HEK293T (cell line): ENCODE data around the gene MED15.

Experiments used
- BHLHE40 ChIP-seq: fragments of 450-650 bp; IDR thresholded peaks from 2 replicates; pipeline ENCODE4 v1.6.1; 2016; ENCODE audit warnings: mild to moderate bottlenecking, moderate library complexity, borderline replicate concordance
- FOXM1 ChIP-seq: fragments of 450-650 bp; IDR thresholded peaks from 2 replicates; pipeline ENCODE4 v1.6.1; 2017; ENCODE audit warnings: mild to moderate bottlenecking, borderline replicate concordance
- SUZ12 ChIP-seq: fragments of 450-650 bp; IDR thresholded peaks from 2 replicates; pipeline ENCODE4 v1.6.1; 2016; ENCODE audit warnings: mild to moderate bottlenecking

DNA sequence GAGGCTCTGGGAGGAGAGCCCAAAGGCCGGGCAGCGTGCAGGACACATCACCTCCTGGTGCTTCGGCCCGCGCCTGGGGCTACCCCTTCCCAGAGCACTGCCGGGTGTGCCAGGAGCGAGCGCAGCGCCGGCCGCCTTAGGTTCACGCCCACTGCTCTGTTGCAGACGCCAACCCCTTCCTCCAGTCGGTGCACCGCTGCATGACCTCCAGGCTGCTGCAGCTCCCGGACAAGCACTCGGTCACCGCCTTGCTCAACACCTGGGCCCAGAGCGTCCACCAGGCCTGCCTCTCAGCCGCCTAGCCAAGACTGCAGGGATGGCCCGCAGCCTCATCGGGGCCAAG lies 79.0 kb downstream of the MED15 start:
- TF ChIP-seq BHLHE40 (no peak), FOXM1 (no peak), SUZ12 (no peak)
